G401 (cell line): ENCODE data around the gene REV1. TPM values are rescaled to one million over a fixed set of nuclear protein-coding genes. Genes with fewer than 3 reads are reported as not detected.
"Not testable (repeated sequence)": the region's sequence is repeated elsewhere in the genome, so short reads cannot be mapped to it uniquely, and the experiment has no call there.

Source experiments
- DNase-seq: peaks from one replicate; pipeline ENCODE4 v3.0.0-alpha.2; 2015; ENCODE audit warnings: low spot score
- in situ Hi-C: cut with HindIII; loops from 2 replicates; pipeline ENCODE4 v1.10.0; 2016; ENCODE audit warnings: low sequenced_read_pairs, mixed read lengths
- total RNA-seq: library from RNA; depleted of rRNA; stranded (reverse); fragments of >200 nt; shearing (Covaris generic); gene quantifications from 2 replicates; pipeline ENCODE4 v1.2.3, GENCODE V29; 2014; rRNA removed

Gene REV1
- total RNA-seq, 1 experiment from 2014 or later: 23.5 TPM

DNA sequence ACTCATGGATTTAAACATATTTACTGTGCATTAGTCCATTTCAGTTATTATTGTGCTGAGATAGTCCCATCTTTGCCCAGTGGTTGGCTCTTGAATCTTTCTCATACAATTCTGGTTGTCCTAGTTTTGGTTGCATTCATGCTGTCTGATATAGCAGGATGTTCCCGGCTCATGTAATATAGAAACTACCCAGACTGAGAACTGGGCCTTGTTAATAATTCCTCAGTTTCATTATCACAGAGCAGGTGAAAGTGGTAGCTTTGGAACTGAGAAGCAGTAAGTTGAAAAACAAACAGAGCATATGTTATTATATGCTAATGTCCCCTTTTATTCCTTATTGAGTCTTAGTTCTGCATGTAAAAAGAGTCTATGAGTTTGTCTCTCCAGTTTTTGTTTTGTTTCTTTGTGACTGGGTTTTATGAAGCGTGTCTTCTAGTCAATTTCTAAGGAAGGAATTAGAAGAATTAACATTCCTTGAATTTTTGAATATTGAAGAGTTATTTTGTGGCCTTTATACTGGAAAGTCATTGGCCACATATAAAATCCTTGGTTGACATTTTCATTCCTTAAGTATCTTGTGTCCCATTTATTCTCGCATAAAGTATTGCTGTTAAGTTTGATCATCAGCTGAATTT lies 109.3 kb downstream of the REV1 start:
- in situ Hi-C loops: no loop called here
- DNase-seq: no peak

DNA sequence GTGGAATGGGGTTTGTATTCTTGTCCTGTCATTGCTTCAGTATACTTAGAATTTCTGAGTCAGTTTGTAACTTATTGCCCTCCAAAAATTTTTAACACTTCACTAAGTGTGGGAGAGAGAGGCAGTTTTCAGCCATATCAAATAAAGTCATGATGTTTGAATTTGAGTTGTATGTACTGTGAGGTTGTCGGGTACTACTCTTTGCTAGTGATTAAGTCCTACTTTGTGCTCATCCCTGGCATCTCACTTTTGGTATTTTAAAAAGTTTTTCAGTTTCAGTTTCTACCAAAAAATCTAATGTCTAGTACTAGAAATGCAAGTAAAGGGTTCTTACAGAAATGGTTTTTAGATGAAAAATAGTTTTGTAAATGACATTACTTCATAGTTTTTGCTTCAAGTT lies 111.9 kb downstream of the REV1 start:
- no peak for DNase-seq
- in situ Hi-C loops: no loop called here

DNA sequence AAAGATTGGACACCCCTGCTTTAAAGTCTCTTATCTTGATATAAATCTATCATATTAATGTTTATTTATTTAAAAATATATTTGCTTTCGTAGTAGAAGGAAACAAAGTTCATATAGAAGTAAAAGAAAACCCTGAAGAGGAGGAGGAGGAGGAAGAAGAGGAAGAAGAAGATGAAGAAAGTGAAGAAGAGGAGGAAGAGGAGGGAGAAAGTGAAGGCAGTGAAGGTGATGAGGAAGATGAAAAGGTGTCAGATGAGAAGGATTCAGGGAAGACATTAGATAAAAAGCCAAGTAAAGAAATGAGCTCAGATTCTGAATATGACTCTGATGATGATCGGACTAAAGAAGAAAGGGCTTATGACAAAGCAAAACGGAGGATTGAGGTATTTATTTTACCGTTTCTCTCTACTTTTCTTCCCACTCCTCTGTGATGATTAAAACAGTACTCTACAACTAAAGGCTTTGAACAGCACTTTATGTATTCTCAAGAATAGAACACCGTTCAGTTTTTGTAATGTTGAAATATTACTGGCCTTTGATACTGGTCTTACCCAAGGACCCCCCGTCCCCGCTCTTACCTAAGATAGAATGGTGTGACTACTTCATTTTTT lies 113.5 kb downstream of the REV1 start:
- in situ Hi-C loops: no loop called here
- DNase-seq: no peak

DNA sequence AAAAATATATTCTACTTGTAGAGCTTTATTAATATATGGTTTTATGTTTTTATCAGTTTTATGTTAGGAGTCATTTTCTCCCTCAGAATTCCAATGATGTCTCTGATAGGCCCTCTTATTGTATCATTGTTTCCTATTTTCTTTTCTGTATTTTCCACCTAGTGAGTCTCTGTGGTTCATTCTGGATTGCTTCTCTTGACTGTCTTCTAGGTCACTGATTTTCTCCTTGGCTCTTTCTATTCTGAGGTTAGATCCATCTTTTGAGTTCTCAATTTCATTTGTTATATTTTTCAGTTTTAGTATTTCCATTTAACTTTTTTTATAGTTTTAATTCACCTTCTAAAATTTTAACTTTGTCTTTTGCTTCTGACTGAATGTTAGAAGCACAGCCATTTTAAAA lies 115.1 kb downstream of the REV1 start:
- in situ Hi-C loops: no loop called here
- DNase-seq: no peak

DNA sequence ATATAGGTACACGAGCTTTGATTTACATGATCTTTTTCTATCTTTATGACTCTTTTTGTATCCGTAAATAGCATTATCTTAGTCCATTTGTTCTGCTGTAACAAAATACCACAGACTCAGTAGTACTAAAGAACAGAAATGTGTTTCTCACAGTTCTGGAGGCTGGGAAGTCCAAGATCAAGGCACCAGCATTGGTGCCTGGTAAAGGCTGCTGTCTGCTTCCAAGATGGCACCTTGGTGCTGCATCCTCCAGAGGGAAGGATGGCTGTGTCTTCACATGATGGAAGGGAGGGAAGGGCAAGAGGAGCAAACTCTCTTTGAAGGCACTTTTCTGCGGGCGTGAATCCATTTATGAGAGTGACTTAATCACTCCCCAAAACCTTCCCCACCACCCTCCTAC lies 116.7 kb downstream of the REV1 start:
- no peak for DNase-seq
- in situ Hi-C loops: no loop called here

DNA sequence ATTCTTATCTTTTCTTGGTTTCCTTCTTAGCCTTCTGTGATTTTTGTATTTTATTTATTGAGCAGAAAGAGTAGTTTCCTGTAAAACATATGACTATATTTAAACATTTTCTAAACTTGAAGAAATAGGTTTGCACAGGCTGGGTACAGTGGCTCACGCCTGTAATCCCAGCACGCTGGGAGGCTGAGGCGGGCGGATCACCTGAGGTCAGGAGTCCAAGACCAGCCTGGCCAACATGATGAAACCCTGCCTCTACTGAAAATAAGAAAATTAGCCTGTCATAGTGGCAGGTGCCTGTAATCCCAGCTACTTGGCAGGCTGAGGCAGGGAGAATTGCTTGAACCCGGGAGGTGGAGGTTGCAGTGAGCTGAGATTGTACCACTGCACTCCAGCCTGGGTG lies 121.0 kb downstream of the REV1 start:
- in situ Hi-C loops, DNase-seq: not testable (repeated sequence)

DNA sequence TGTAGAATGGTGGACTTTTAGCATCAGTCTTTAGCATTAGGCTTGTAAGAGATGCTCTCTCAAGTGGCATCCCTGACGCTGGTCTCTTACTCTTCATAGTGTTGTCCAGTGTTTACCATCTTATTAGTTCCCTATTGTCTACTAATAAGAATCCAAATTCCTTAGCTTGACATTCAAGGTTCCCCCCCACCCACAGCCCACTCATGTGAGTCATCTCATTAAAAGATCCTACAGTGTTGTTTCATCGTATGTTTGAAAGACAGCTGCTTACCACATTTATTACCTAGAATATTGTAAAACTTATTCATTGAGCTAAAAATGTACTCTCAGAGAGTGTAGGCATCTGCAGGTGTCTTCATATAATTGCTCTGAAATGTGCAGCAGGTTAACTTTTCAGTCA lies 124.2 kb downstream of the REV1 start:
- in situ Hi-C loops: no loop called here
- DNase-seq: no peak

DNA sequence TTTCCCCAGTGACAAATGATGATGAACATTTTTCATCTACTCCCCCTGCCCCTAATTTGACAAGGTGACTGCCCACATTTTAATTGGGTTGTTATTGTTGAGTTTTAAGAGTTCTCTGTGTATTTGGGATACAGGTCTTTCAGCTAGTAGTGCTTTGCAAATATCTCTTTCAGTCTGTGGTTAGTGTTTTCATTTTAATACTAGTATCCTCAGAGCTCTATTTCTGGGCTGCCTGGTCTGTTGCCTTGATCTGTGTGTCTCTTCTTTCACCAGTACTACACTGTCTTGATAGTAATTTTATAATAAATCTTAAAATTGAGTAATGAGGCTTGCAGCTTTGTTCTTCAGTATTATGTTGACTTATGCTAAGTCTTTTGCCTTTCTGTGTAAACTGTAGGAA lies 133.0 kb downstream of the REV1 start:
- in situ Hi-C loops: no loop called here
- no peak for DNase-seq

DNA sequence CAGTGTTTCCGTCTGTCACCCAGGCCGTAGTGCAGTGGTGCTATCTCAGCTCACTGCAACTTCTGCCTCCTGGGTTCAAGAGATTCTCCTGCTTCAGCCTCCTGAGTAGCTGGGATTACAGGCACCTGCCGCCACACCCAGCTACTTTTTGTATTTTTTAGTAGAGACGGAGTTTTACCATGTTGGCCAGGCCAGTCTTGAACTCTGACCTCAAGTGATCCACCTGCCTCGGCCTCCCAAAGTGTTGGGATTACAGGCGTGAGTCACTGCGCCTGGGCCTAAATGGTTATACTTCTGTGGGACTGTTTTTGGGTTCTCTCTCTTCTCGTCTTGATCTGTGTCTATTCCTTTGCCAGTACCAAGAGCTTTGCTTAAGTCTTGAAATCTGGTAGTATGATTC lies 135.0 kb downstream of the REV1 start:
- DNase-seq, in situ Hi-C loops: not testable (repeated sequence)

DNA sequence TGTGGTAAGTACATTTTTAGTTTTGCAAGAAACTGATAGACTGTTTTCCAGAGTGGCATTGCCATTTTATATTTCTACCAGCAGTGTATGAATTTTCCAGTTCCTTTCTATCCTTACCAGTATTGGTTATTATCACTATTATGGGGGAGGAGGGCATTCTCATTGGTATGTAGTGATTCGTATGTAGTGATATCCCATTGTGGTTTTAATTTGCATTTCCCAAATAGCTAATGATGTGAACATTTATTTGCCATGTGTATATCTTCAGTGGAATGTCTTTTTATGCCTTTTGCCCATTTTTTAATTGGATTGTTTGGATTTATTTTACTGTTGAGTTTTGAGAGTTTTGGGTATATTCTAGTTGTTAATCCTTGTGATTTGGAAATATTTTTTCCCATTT lies 135.7 kb downstream of the REV1 start:
- in situ Hi-C loops: no loop called here

More for the DNA sequence above, 135.7 kb downstream of the REV1 start:
- no peak for DNase-seq

Other genes starting within 250 kb of the REV1 start
- gene LYG2, start 234.4 kb downstream of the REV1 start, total RNA-seq: not detected in 2 replicates
- gene LYG1, start 188.8 kb downstream of the REV1 start, total RNA-seq: not detected in 2 replicates
- 102 and 106 TPM in 2 replicates for gene TXNDC9, start 153.7 kb downstream of the REV1 start, total RNA-seq
- 7.4 and 8.1 TPM in 2 replicates for gene EIF5B, start 152.6 kb downstream of the REV1 start, total RNA-seq